Heart right ventricle (tissue), 16 donors: Measurements from ENCODE around the gene INTS15. TPM values are rescaled to one million over a fixed set of nuclear protein-coding genes. Genes with fewer than 3 reads are reported as not detected.

Experiments used
- ATAC-seq, 8 donors: fragments of 200-7000 bp; cut with Tn5 transposase; one replicate each; pipeline ENCODE4 v1.9.1; 2020; ENCODE audit warnings: mild to moderate bottlenecking in 8 of 8, moderate library complexity in 8 of 8, moderate number of reproducible peaks in 1 of 8
- DNase-seq, 2 donors: peaks; one replicate each; pipeline ENCODE4 v3.0.0-alpha.2; 2020
- H3K27ac ChIP-seq, 10 donors: fragments of 200-600 bp; sonication (generic) in 2 of 10; one replicate each; pipeline versions ENCODE4 v1.5.0 to v1.8.0; 2020 to 2022; ENCODE audit warnings: mild to moderate bottlenecking in 3 of 10
- H3K27me3 ChIP-seq, 7 donors: fragments of 200-600 bp; one replicate each; pipeline ENCODE4 v1.8.0; 2021 to 2022; ENCODE audit warnings: mild to moderate bottlenecking in 2 of 7
- H3K36me3 ChIP-seq, 9 donors: fragments of 200-600 bp; sonication (generic) in 1 of 9; one replicate each; pipeline versions ENCODE4 v1.5.0 to v1.8.0; 2020 to 2022; ENCODE audit warnings: mild to moderate bottlenecking in 2 of 9
- H3K4me1 ChIP-seq, 9 donors: fragments of 200-600 bp; sonication (generic) in 1 of 9; one replicate each; pipeline versions ENCODE4 v1.5.0 to v1.8.0; 2020 to 2022; ENCODE audit warnings: mild to moderate bottlenecking in 4 of 9
- H3K4me3 ChIP-seq, 10 donors: fragments of 200-600 bp; sonication (generic) in 2 of 10; one replicate each; pipeline versions ENCODE4 v1.5.0 to v1.8.0; 2020 to 2022; ENCODE audit warnings: mild to moderate bottlenecking in 7 of 10, moderate library complexity in 2 of 10
- H3K9me3 ChIP-seq, 11 donors: fragments of 200-600 bp in 10 of 11; sonication (generic) in 2 of 11; one replicate each; pipeline versions ENCODE4 v1.5.0 to v1.8.0; 2013 to 2022; ENCODE audit warnings: mild to moderate bottlenecking in 2 of 11, control low read depth in 1 of 11, moderate library complexity in 1 of 11
- CTCF ChIP-seq, 9 donors: fragments of 200-600 bp; sonication (generic) in 2 of 9; IDR thresholded peaks; one replicate each; pipeline versions ENCODE4 v1.5.0 to v1.8.0; 2021 to 2022; ENCODE audit warnings: antibody characterized with exemption in 9 of 9, mild to moderate bottlenecking in 5 of 9, moderate library complexity in 1 of 9
- WGBS, 2 donors: extraction: QIAGEN DNeasy Blood & Tissue Kit; methylation state at CpG; one replicate each; pipeline ENCODE4 v1.1.7; 2013; ENCODE audit warnings: inconsistent platforms in 1 of 2; 5-methylcytosine and 5-hydroxymethylcytosine counted together
- intact Hi-C, 10 donors: fragments of 100-400 bp; cut with DNase I; formaldehyde crosslinking; loops; one replicate each; pipeline versions ENCODE4 v1.11.1 to v1.14.2; 2022
- polyA plus RNA-seq, 2 donors: library from polyadenylated mRNA; stranded (reverse); fragments of 200-250 nt; gene quantifications; one replicate each; pipeline ENCODE4 v1.2.3, GENCODE V29; 2013
- total RNA-seq, 10 donors: library from RNA; stranded (reverse); fragmentation: NEBNext Ultra II Directional in 3 of 10; extraction: Animal tissue kit (Norgen Biotek cat#: 25700) in 3 of 10; gene quantifications; one replicate each; pipeline versions ENCODE4 v1.2.1 to v1.2.4, GENCODE V29; 2021 to 2023
- donor health status: Arrhythmogenic right ventricular cardiomyopathy.
- donor health status: ischemic (EF 13 %, LVEDD 7.1; RV severe dilation, severe dysfunction).
- donor health status: healthy with polysubstance abuse.
- donor health status: DM: no; HTN: yes; CAD: no.
- donor health status: DM: no; HTN: no; CAD: no.
- donor health status: ischemic (EF 25% LVEDD 6.9; RV normal size, moderate dysfunction).
- donor health status: ischemic (EF 25% LVEDD 5.7; RV mildly dilated, moderate dysfunction).
- donor health status: healthy.
- donor health status: DM: yes; HTN: yes; CAD: no.
- donor health status: Ischemic cardiomyopathy.
- donor health status: ischemic (EF 35%, LVEDD 5.7; RV mildly dilated, moderate dysfunction).
- donor health status: nonischemic (EF 11% LVEDD 7.7; RV severe dilation, severe dysfunction).
- donor health status: DM: yes; HTN: yes; CAD: no.
- donor health status: PGD.
- donor health status: ischemic (EF 29% LVEDD 5.4; RV normal size, mild dysfunction).
- donor health status: nonischemic (EF 23%, LVEDD 6.1; RV moderate dilation, normal function).

Gene INTS15
- total and polyA plus RNA-seq, 12 donors, result 9.8 to 22.0 (median 13.4) TPM

DNA sequence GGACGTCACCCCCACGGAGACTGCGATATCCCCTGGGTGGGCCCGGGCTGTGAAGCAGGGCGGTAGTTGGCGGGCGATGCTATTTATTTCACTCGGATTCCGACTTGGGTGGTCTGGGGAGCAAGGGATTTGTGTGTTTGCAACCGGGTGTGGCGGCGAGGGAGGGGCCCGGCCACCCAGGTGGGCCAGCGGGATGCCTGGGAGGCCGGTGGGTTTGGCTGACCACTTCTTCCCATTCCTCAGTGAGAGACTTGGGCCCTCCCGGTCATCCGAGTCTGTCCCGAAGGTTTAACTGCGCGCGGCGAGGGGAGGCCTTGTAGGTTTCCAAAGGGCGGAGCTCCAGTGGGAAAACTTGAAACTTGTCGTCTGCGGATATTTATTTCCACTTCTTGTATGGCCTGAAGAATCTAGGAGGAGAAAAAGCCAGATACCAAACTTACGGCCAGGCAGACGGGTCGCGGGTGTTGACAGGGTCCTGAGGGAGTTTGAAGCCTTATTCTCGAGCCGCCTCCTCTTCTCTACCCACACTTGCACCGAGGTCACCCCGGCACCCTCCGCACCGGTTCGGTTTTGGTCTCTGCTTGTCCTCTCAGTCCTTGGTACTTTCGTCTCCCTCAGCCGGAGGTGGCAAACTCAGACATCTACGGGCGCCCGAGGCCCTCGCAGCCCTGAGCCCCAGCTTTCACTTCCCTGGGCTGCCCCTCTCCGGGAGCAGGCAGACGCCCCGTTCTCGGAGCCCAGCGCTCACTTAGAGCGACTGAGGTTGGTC, 65.2 kb downstream of the INTS15 start:
- Histone ChIP-seq H3K27ac (no peak overlapping the region), H3K27me3 (no peaks in the 10 kb centered on the region), H3K36me3 (peaks cover 6 to 51% (median 20%) of the 10 kb centered on the region in 9 donors), H3K4me3 (no peak overlapping the region), H3K4me1 (no peaks in the 10 kb centered on the region), H3K9me3 (peaks cover 0 to 20% (median 0%) of the 10 kb centered on the region in 11 donors)
- 93 to 96% methylated on average over 48 of the region's 48 CpGs for WGBS, 2 donors
- DNase-seq (no peak), ATAC-seq (no peak)
- no peak for TF ChIP-seq CTCF (IDR thresholded peaks at IDR 0.05)
- intact Hi-C loops, result no loop called here

GRCh38 chr7:6655636-6656385, 66.0 kb downstream of the INTS15 start:
- 89 to 93% methylated on average over 17 of the region's 17 CpGs for WGBS, 2 donors
- Histone ChIP-seq H3K4me3 (no peak overlapping the region), H3K4me1 (no peaks in the 10 kb centered on the region), H3K27ac (no peak overlapping the region), H3K27me3 (no peaks in the 10 kb centered on the region), H3K36me3 (peaks cover 6 to 43% (median 20%) of the 10 kb centered on the region in 9 donors), H3K9me3 (peaks cover 0 to 17% (median 0%) of the 10 kb centered on the region in 11 donors)
- ATAC-seq (no peak), DNase-seq (no peak)
- TF ChIP-seq CTCF (IDR thresholded peaks at IDR 0.05), result no peak
- intact Hi-C loops, result no loop called here

DNA sequence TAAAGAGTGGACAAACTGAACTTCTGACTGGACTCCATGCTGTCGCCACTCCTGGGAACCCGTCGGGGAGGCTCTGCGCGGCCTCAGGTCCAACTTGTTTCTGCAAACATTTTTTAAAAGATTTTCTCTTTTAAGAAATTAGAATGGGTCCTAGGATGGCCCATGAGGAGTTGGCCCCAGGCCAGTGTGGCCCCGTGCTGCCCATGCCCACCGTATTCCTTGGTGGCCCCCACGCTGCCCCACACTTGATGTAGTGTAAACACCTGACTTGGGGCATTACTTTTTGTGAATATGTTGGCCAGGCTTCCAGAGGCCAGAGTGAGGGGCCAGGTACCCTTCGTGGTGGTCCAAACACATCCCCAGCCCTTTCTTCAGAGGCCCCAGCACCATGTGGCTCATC, 66.6 kb downstream of the INTS15 start:
- intact Hi-C loops, result no loop called here
- Histone ChIP-seq H3K27me3 (no peaks in the 10 kb centered on the region), H3K36me3 (peaks cover 6 to 37% (median 20%) of the 10 kb centered on the region in 9 donors), H3K27ac (no peak overlapping the region), H3K4me3 (no peak overlapping the region), H3K9me3 (peaks cover 0 to 13% (median 0%) of the 10 kb centered on the region in 11 donors), H3K4me1 (no peaks in the 10 kb centered on the region)
- ATAC-seq (peak in 1 of 8 donors; percentile 17), DNase-seq (no peak)
- TF ChIP-seq CTCF (IDR thresholded peaks at IDR 0.05), result no peak
- 83 to 86% methylated on average over 9 of the region's 9 CpGs for WGBS, 2 donors

Other genes starting within 250 kb of the INTS15 start
- 10 to 100 TPM; 16.0 to 39.4 (median 19.1) TPM for gene FAM220A, start 241.1 kb upstream of the INTS15 start, total RNA-seq
- 10 to 100 TPM; 12.4 to 15.1 TPM for gene FAM220A, start 241.1 kb upstream of the INTS15 start, polyA plus RNA-seq
- 100 to 1,000 TPM; 115 to 180 (median 137) TPM for gene RAC1, start 215.5 kb upstream of the INTS15 start, total RNA-seq
- 100 to 1,000 TPM; 164 to 205 TPM for gene RAC1, start 215.5 kb upstream of the INTS15 start, polyA plus RNA-seq
- 10 to 100 TPM in 1 of 10 donors, 1 to 10 TPM in 9; 4.8 to 10.5 (median 5.7) TPM for gene DAGLB, start 142.1 kb upstream of the INTS15 start, total RNA-seq
- 10 to 100 TPM in 1 of 2 donors, 1 to 10 TPM in 1; 7.3 to 12.9 TPM for gene DAGLB, start 142.1 kb upstream of the INTS15 start, polyA plus RNA-seq
- 10 to 100 TPM; 38.8 to 78.4 (median 46.6) TPM for gene KDELR2, start 105.9 kb upstream of the INTS15 start, total RNA-seq
- gene KDELR2, start 105.9 kb upstream of the INTS15 start, polyA plus RNA-seq, result 10 to 100 TPM; 29.3 to 92.4 TPM
- gene GRID2IP, start 38.6 kb upstream of the INTS15 start, total RNA-seq, result under 1 TPM in 1 of 10 donors, not detected in 9; 0.11 TPM
- under 1 TPM; 0.01 to 0.15 TPM for gene GRID2IP, start 38.6 kb upstream of the INTS15 start, polyA plus RNA-seq
- gene ZDHHC4, start 12.6 kb upstream of the INTS15 start, total RNA-seq, result 10 to 100 TPM; 29.7 to 53.5 (median 43.3) TPM
- 10 to 100 TPM; 25.5 to 54.2 TPM for gene ZDHHC4, start 12.6 kb upstream of the INTS15 start, polyA plus RNA-seq
- 10 to 100 TPM in 8 of 10 donors, 1 to 10 TPM in 2; 8.8 to 16.3 (median 13.9) TPM for gene ZNF853, start 25.6 kb downstream of the INTS15 start, total RNA-seq
- gene ZNF853, start 25.6 kb downstream of the INTS15 start, polyA plus RNA-seq, result 1 to 10 TPM; 1.2 to 3.5 TPM
- 10 to 100 TPM in 8 of 10 donors, 1 to 10 TPM in 2; 9.8 to 20.1 (median 14.0) TPM for gene ZNF316, start 47.3 kb downstream of the INTS15 start, total RNA-seq
- gene ZNF316, start 47.3 kb downstream of the INTS15 start, polyA plus RNA-seq, result 10 to 100 TPM in 1 of 2 donors, 1 to 10 TPM in 1; 7.6 to 20.8 TPM
- 10 to 100 TPM; 13.5 to 18.0 (median 16.3) TPM for gene ZNF12, start 116.9 kb downstream of the INTS15 start, total RNA-seq
- 1 to 10 TPM; 7.2 to 7.7 TPM for gene ZNF12, start 116.9 kb downstream of the INTS15 start, polyA plus RNA-seq
- gene RSPH10B2, start 164.1 kb downstream of the INTS15 start, total RNA-seq, result under 1 TPM in 3 of 10 donors, not detected in 7; 0.07 to 0.11 (median 0.10) TPM
- gene RSPH10B2, start 164.1 kb downstream of the INTS15 start, polyA plus RNA-seq, result under 1 TPM in 1 of 2 donors, not detected in 1; 0.06 TPM
- 10 to 100 TPM; 13.1 to 33.4 (median 23.7) TPM for gene CCZ1B, start 236.3 kb downstream of the INTS15 start, total RNA-seq
- gene CCZ1B, start 236.3 kb downstream of the INTS15 start, polyA plus RNA-seq, result 10 to 100 TPM; 18.4 to 36.9 TPM